A549 (cell line): Measurements from ENCODE around the gene PLD4. TPM values are rescaled to one million over a fixed set of nuclear protein-coding genes. Genes with fewer than 3 reads are reported as not detected.

Source experiments
- ATAC-seq, 2 experiments: fragments of 200-7000 bp in 1 of 2; fragments of >200 bp in 1 of 2; cut with Nextera tagmentation in 1 of 2; cut with Tn5 transposase in 1 of 2; 3 replicates each; pipeline versions ENCODE4 v1.8.0 to v1.9.1; 2018 to 2020; ENCODE audit warnings: mild to moderate bottlenecking in 1 of 2, moderate library complexity in 1 of 2
- CTCF ChIA-PET: fragments of 300-600 bp; sonication (Branson Sonifier 250); formaldehyde crosslinking; extraction: SDS; loops from one replicate; lab custom pipeline; 2021; ENCODE audit warnings: antibody characterized with exemption, inconsistent platforms; lab: Yijun Ruan, JAX
- POLR2A ChIA-PET: fragments of 350-600 bp; formaldehyde crosslinking; extraction: SDS; loops from one replicate; lab custom pipeline; 2021; ENCODE audit warnings: antibody characterized with exemption, inconsistent platforms; lab: Yijun Ruan, JAX
- DNase-seq, 2 experiments: peaks; one replicate each; pipeline versions ENCODE4 v3.0.0 to v3.0.0-alpha.2; 2011 to 2016; ENCODE audit warnings: low read depth in 1 of 2, low spot score in 1 of 2
- FAIRE-seq: peaks from 2 replicates; lab custom pipeline; 2011; peaks lifted over from hg19 to GRCh38; lab: Jason Lieb, UNC
- H3K27ac ChIP-seq, 2 experiments: fragments of >200 bp; sonication (Bioruptor Twin); formaldehyde crosslinking; 3 replicates each; pipeline ENCODE4 v1.5.1; 2016 to 2017
- H3K4me1 ChIP-seq: fragments of >200 bp; sonication (Bioruptor Twin); formaldehyde crosslinking; 3 replicates; pipeline ENCODE4 v1.6.1; 2016
- H3K4me2 ChIP-seq: fragments of >200 bp; sonication (Bioruptor Twin); formaldehyde crosslinking; 3 replicates; pipeline ENCODE4 v1.6.1; 2016
- H3K4me3 ChIP-seq: fragments of >200 bp; sonication (Bioruptor Twin); formaldehyde crosslinking; 3 replicates; pipeline ENCODE4 v1.5.1; 2016
- H3K9me3 ChIP-seq: fragments of >200 bp; sonication (Bioruptor Twin); formaldehyde crosslinking; 3 replicates; pipeline ENCODE4 v1.6.1; 2016
- BCL3 ChIP-seq: fragments of >200 bp; sonication (Bioruptor Twin); formaldehyde crosslinking; IDR thresholded peaks from 3 replicates; pipeline ENCODE4 v1.6.1; 2016
- CEBPB ChIP-seq, 2 experiments: fragments of >200 bp in 1 of 2; sonication (Bioruptor Twin) in 1 of 2; formaldehyde crosslinking in 1 of 2; IDR thresholded peaks; 2 replicates each; pipeline ENCODE4 v1.6.1; 2012 to 2016
- CHD2 ChIP-seq: fragments of 150-350 bp; IDR thresholded peaks from 2 replicates; pipeline ENCODE4 v1.6.1; 2014; ENCODE audit warnings: low read length; ENCODE audit not compliant: partially characterized antibody
- CHD4 ChIP-seq: fragments of 200-600 bp; sonication (generic); IDR thresholded peaks from 2 replicates; pipeline ENCODE4 v1.6.1; 2016; ENCODE audit warnings: antibody characterized with exemption, mild to moderate bottlenecking, borderline replicate concordance
- CTCF ChIP-seq: fragments of >200 bp; sonication (Bioruptor Twin); formaldehyde crosslinking; IDR thresholded peaks from 3 replicates; pipeline ENCODE4 v1.5.1; 2016
- EHMT2 ChIP-seq: fragments of 200-600 bp; sonication (generic); IDR thresholded peaks from 2 replicates; pipeline ENCODE4 v1.6.1; 2016; ENCODE audit warnings: antibody characterized with exemption, low read depth, mild to moderate bottlenecking, moderate library complexity
- FOSB ChIP-seq: fragments of 250-450 bp; sonication (Bioruptor Pico); IDR thresholded peaks from 2 replicates; pipeline ENCODE4 v1.5.0; 2020; ENCODE audit warnings: mild to moderate bottlenecking, moderate library complexity
- FOSL2 ChIP-seq, 2 experiments: fragments of 450-650 bp in 1 of 2; fragments of >200 bp in 1 of 2; sonication (Bioruptor Twin) in 1 of 2; formaldehyde crosslinking; IDR thresholded peaks; 2 replicates each; pipeline versions ENCODE4 v1.5.0 to v1.6.1; 2016 to 2020; ENCODE audit warnings: mild to moderate bottlenecking in 1 of 2, moderate library complexity in 1 of 2
- HES2 ChIP-seq: fragments of >200 bp; sonication (Bioruptor Twin); formaldehyde crosslinking; IDR thresholded peaks from 2 replicates; pipeline ENCODE4 v1.6.1; 2016
- KDM1A ChIP-seq: fragments of 200-600 bp; sonication (generic); IDR thresholded peaks from 2 replicates; pipeline ENCODE4 v1.6.1; 2016; ENCODE audit warnings: low read depth, mild to moderate bottlenecking
- KDM5A ChIP-seq: fragments of 200-600 bp; sonication (generic); IDR thresholded peaks from 2 replicates; pipeline ENCODE4 v1.6.1; 2016; ENCODE audit warnings: antibody characterized with exemption, mild to moderate bottlenecking
- MAFK ChIP-seq: fragments of 450-650 bp; IDR thresholded peaks from 2 replicates; pipeline ENCODE4 v1.6.1; 2014; ENCODE audit not compliant: partially characterized antibody
- NFE2L2 ChIP-seq: fragments of 150-350 bp; conservative IDR thresholded peaks from 2 replicates; pipeline ENCODE4 v1.6.1; 2014; ENCODE audit warnings: low read length
- NR3C1 ChIP-seq: fragments of >200 bp; sonication (Bioruptor Twin); formaldehyde crosslinking; IDR thresholded peaks from 3 replicates; pipeline ENCODE4 v1.6.1; 2017
- POLR2AphosphoS2 ChIP-seq: conservative IDR thresholded peaks from 2 replicates; pipeline ENCODE4 v1.6.1; 2012; ENCODE audit warnings: low read length, improper control_type of control experiment, inconsistent platforms
- RAD21 ChIP-seq, 2 experiments: fragments of >200 bp in 1 of 2; sonication (Bioruptor Twin) in 1 of 2; formaldehyde crosslinking in 1 of 2; IDR thresholded peaks in 1 of 2; conservative IDR thresholded peaks in 1 of 2; 2 replicates in 1 of 2; 3 replicates in 1 of 2; pipeline ENCODE4 v1.6.1; 2012 to 2018; ENCODE audit warnings: inconsistent platforms in 1 of 2
- RARB ChIP-seq: fragments of 250-450 bp; sonication (Bioruptor Pico); IDR thresholded peaks from 2 replicates; pipeline ENCODE4 v1.8.0; 2021; ENCODE audit warnings: mild to moderate bottlenecking, moderate library complexity
- SMC3 ChIP-seq: fragments of >200 bp; sonication (Bioruptor Twin); formaldehyde crosslinking; IDR thresholded peaks from 3 replicates; pipeline ENCODE4 v1.6.1; 2018; ENCODE audit warnings: inconsistent platforms
- SREBF2 ChIP-seq: fragments of 450-650 bp; IDR thresholded peaks from 2 replicates; pipeline ENCODE4 v1.6.1; 2014; ENCODE audit warnings: mild to moderate bottlenecking, moderate library complexity
- USF2 ChIP-seq: fragments of 450-650 bp; IDR thresholded peaks from 2 replicates; pipeline ENCODE4 v1.6.1; 2014; ENCODE audit warnings: antibody characterized with exemption
- ZC3H11A ChIP-seq: fragments of 450-650 bp; IDR thresholded peaks from 2 replicates; pipeline ENCODE4 v1.6.1; 2014; ENCODE audit warnings: antibody characterized with exemption, mild to moderate bottlenecking
- ZFP36 ChIP-seq: fragments of 450-650 bp; IDR thresholded peaks from 2 replicates; pipeline ENCODE4 v1.6.1; 2014; ENCODE audit warnings: borderline replicate concordance; ENCODE audit not compliant: partially characterized antibody
- ZSCAN20 ChIP-seq: fragments of 250-450 bp; sonication (Bioruptor Pico); IDR thresholded peaks from 2 replicates; pipeline ENCODE4 v1.8.0; 2022; ENCODE audit warnings: mild to moderate bottlenecking, moderate library complexity
- WGBS: methylation state at CpG from one replicate; pipeline ENCODE4 v1.1.6; 2017; ENCODE audit errors: missing lambda C conversion rate; 5-methylcytosine and 5-hydroxymethylcytosine counted together
- polyA plus RNA-seq, 4 experiments: library from polyadenylated mRNA; depleted of rRNA in 3 of 4; stranded (reverse); fragments of >200 nt; fragmentation: RNase III in 1 of 4; extraction: RNeasy Plus Mini Kit Qiagen cat#74134 plus additional on column Dnase treatment in 1 of 4; gene quantifications; 2 replicates in 3 of 4; 3 replicates in 1 of 4; pipeline ENCODE4 v1.2.3, GENCODE V29; 2011 to 2017
- TF ChIP-seq, protein P1 (sequence below): IDR thresholded peaks from 2 replicates; pipeline ENCODE4 v1.6.1; 2012
- TF ChIP-seq, protein P2 (sequence below): IDR thresholded peaks from 2 replicates; pipeline ENCODE4 v1.6.1; 2012

Gene PLD4
- polyA plus RNA-seq, 2 of the 4 experiments (the other 2 are of a cell fraction), result 0.01 TPM

GRCh38 chr14:104968153-104968527 is 43.5 kb downstream of the PLD4 start:
- Histone ChIP-seq H3K27ac (peak overlapping the region; percentile 97 to 99), H3K4me2 (peak overlapping the region; percentile 97), H3K9me3 (no peaks in the 10 kb centered on the region), H3K4me1 (peaks cover 62% of the 10 kb centered on the region), H3K4me3 (peak overlapping the region; percentile 67)
- WGBS, result 21% methylated on average over 5 of the region's 12 CpGs
- DNase-seq (peak; percentile 47 to 64), ATAC-seq (peak in 1 of 2 experiments; percentile 33; a peak in 3 of 6 replicates), FAIRE-seq (no peak)
- TF ChIP-seq, protein P1, sequence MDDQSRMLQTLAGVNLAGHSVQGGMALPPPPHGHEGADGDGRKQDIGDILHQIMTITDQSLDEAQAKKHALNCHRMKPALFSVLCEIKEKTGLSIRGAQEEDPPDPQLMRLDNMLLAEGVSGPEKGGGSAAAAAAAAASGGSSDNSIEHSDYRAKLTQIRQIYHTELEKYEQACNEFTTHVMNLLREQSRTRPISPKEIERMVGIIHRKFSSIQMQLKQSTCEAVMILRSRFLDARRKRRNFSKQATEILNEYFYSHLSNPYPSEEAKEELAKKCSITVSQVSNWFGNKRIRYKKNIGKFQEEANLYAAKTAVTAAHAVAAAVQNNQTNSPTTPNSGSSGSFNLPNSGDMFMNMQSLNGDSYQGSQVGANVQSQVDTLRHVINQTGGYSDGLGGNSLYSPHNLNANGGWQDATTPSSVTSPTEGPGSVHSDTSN, result no peak
- TF ChIP-seq FOSL2 (IDR thresholded peaks at IDR 0.05) (no peak), FOSL2 (CRISPR knock-in tag; IDR thresholded peaks at IDR 0.05) (no peak), BCL3 (no peak), NR3C1 (no peak), USF2 (no peak), KDM5A (no peak), POLR2AphosphoS2 (no peak), EHMT2 (no peak), HES2 (no peak), CTCF (no peak), SREBF2 (no peak), CEBPB (IDR thresholded peaks at IDR 0.05) (no peak), ZSCAN20 (CRISPR knock-in tag) (no peak), MAFK (no peak), RARB (CRISPR knock-in tag) (no peak)
- TF ChIP-seq, protein P2, sequence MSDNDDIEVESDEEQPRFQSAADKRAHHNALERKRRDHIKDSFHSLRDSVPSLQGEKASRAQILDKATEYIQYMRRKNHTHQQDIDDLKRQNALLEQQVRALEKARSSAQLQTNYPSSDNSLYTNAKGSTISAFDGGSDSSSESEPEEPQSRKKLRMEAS, result no peak
- POLR2A ChIA-PET, result interaction anchor here (1.3 kb wide), 1 partner anchor 53 kb away, joined by 5 read pairs; the partner anchor contains the start of gene CDCA4
- CTCF ChIA-PET, result interaction anchor here (1.1 to 8.7 kb wide), 6 partner anchors 10 to 119 kb away, joined by 3 to 86 read pairs (median 6); no protein-coding TSS in a partner anchor

- Histone ChIP-seq H3K9me3 (no peaks in the 10 kb centered on the region), H3K4me2 (peak overlapping the region; percentile 97), H3K4me1 (peaks cover 67% of the 10 kb centered on the region), H3K4me3 (peak overlapping the region; percentile 67), H3K27ac (peak overlapping the region; percentile 97 to 99)
- ChIA-PET POLR2A (interaction anchor here (0.9 to 2.3 kb wide), 6 partner anchors 16 to 118 kb away, joined by 4 to 22 read pairs (median 6); partner anchors contain the start of genes CDCA4 and CLBA1), CTCF (interaction anchor here (0.8 to 8.7 kb wide), 18 partner anchors 10 to 199 kb away, joined by 3 to 86 read pairs (median 4); partner anchors contain the start of gene CLBA1)
- WGBS, result 13% methylated on average over 18 of the region's 21 CpGs
- ATAC-seq (peak; percentile 7 to 42; a peak in 5 of 6 replicates), FAIRE-seq (peak; percentile 54), DNase-seq (peak; percentile 56 to 79)
- peak; percentile 47 for TF ChIP-seq CTCF
- no peak for TF ChIP-seq CHD2
- TF ChIP-seq RAD21 (conservative IDR thresholded peaks at IDR 0.05 in 1 of 2, IDR thresholded peaks at IDR 0.05 in 1 of 2), result peak; percentile 64 to 66
- TF ChIP-seq RARB (CRISPR knock-in tag), result no peak
- TF ChIP-seq CHD4, result 0 out of 2 replicates have a peak, but pooled peaks have one; percentile 25
- TF ChIP-seq SMC3, result peak; percentile 46; the same call in 1 of the 3 replicates
- 0 out of 2 replicates have a peak, but pooled peaks have one; percentile 15 for TF ChIP-seq FOSB (CRISPR knock-in tag)
- TF ChIP-seq ZFP36, result peak; percentile 66
- TF ChIP-seq, protein P1, result peak; percentile 34; the same call in 1 of the 2 replicates
- TF ChIP-seq KDM1A, result peak; percentile 64; the same call in 1 of the 2 replicates
- no peak for TF ChIP-seq NFE2L2
- TF ChIP-seq ZC3H11A, result no peak
These were observed 44.1 kb downstream of the PLD4 start for GRCh38 chr14:104968541-104969401.
